CD4-positive, alpha-beta T cell treated with Interleukin-15 for 1 hour (primary cell): ENCODE data around the gene AAMP.

Source experiments
- DNase-seq: peaks from one replicate; pipeline ENCODE4 v3.0.0-alpha.2; 2020

The AAMP gene

DNA sequence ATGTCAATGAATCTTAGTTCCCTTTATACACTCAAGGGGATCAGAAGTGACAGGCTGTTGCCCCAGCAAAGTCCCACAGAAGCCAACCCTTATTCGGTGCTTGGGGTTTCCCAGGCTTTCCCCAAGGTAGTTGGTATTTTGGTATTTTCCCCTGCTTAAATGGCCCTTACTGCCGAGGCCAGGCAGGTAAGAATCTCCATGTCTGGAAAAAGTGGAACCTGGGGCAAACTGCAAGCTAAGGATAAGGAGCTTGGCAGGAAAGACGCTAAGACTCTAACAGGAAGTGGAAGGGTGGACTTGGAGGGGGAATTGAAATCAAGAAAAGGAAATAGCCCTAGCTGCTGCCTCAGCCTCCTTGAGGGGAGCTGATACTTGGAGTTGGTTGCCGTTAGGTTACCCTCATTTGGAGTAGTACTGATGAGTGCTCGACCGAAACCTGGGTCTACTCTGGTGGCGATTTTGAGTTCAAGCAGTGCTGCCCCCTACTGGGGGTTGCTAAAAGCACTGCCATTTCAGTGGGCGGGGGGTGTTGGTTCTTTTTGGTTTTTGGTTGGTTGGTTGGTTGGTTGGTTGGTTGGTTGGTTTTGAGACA is 12.5 kb downstream of the AAMP start:
- DNase-seq = peak; percentile 74

DNA sequence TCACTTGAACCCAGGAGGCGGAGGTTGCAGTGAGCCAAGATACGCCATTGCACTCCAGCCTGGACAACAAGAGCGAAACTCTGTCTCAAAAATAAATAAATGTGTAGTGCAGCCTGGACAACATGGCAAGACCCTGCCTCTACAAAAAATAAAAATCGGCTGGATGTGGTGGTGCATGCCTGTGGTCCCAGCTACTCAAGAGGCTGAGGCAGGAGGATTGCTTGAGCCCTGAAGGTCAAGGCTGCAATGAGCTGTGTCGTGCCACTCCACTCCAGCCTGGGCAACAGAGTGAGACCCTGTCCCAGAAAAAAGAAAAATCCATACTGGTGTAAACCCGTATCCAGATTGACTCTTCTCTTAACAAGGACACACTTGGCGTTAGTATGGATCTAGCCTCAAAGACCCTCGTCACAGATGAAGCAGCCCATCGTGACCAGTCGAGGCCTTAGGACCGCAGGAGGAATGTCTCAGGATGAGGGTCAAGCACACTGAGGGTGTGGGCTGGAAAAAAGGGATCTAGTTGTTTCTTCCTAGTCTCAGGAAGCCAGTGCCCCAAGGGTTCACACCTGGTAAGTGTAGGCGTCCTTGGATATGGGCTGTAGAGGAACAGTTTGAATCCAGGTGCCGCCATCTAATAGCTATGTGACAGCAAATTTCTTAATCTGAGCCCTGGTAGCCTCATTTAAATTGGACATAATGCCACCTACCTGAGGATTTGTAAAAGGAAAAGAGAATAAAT is 13.2 kb downstream of the AAMP start:
- DNase-seq = peak; percentile 9

DNA sequence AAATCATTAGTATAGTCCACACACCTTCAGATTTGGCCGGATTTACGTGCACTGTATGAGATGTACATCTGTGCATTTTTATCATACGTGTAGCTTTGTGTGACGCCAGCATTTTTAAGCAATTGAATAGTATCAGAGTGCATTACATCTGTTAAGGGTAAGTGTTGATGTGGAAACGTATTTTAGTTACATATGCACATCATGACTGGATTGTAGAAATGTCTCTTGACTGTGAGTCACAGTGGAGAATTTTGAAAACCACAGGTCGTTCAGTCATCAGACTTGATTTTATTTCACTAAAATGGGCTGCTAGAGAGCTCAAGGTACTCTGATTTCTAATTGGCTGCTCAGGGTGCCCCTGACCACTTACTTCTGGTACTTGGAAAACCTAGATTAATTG is 14.5 kb downstream of the AAMP start:
- no peak for DNase-seq

DNA sequence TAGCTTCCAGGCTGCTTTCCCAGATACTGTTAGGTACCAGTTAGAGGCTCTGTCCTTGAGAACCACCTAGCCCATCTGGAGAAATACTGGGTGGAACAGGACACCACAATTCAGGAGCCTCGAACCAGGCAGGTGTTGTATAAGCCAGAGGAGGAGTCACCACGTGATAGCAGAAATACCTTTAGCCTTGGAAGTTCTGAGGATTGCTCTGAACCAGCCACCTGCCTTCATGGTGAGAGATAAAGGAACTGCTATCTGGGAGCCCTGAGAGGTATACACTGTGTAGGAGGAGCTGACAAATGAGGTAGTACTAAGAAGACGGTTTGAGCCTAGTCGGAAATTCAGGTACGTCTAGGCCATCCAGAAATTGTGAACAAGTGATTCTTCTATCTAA is 16.7 kb downstream of the AAMP start:
- no peak for DNase-seq

DNA sequence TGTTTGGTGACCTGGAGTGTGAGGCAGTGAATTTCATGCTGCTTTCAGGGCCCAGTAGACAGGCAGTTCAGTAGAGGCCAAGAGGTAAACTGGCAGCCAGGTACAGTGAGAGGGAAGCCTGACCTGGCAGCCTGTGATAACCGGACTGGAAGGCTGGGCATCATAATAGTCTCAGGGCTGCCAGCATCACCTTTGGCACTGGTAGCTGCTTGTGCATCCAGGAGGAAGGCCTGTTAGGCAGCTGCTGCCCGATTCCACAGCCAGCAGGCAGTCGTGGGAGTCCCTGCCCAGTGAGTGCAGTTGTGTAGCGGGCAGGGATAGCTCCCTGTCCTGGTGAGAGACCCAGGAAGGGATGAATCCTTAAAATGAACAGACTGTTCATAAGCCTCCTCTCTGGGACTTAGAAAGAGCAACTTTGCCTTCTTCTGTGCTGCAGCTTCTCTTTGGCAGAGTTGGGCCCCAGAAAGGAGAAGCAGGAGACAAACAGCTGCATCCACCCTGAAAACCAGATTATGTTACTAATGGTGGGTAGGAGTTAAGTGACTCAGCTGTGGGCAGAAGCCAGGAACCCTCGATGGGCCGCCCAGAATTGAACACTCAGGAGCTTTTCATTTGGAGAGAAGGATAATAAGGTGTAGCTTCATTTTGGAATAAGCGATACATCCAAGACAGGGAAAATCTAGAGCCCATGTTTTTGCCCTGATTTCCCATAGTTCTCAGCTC is 17.3 kb downstream of the AAMP start:
- DNase-seq = peak; percentile 14

DNA sequence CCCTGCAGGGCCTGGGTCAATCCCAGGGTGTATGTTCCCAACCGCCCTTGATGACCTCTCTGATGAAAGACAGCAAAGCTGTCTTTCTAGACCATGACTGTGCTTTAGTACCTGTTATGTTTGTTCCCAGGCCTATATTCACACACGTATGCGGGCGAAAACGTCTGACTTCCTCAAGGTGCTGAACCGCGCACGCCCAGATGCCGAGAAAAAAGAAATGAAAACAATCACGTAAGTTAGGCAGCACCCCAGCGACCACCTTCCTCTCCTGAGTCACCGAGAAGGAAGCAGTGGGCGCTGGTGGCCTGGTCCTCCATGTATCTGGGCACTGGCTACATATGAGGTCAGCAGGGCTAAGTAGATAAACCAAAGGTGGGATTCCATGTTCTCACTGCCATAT is 20.2 kb downstream of the AAMP start:
- no peak for DNase-seq

DNA sequence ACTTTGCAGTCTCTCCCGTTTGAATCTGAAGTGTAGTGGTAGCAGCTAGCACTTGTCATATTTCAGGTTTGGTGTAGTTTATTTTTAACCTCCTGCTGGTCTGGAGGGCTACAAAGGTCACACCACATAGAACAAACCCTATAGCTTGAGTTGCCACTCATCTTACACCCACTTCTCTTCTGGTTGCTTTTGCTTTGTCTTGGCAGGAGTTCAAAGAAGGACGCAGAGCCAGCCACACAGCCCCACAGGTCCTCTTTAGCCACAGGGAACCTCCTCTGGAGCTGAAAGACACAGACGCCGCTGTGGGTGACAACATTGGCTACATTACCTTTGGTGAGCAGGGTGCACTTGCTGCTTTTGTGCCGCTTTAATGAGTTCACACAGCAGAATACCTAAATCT is 24.7 kb downstream of the AAMP start:
- no peak for DNase-seq

DNA sequence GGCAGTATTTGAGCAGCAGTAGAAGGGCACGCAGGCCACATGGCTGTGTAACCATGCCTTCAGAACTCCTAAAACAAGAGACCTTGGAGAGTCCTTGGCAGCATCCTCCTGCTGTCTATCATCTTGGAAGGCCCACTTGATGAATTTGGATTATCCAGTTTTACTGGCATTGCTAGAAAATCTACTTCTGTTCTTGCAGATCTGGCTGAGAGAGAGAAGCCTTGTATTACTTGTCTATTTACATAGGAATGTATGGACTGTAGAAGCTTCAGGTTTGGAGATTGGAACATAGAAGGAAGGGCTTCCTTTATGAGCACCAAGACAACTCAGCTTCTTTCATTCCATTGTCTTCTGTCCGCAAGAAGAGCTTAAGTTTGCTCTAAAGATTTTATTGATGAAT is 25.3 kb downstream of the AAMP start:
- no peak for DNase-seq

DNA sequence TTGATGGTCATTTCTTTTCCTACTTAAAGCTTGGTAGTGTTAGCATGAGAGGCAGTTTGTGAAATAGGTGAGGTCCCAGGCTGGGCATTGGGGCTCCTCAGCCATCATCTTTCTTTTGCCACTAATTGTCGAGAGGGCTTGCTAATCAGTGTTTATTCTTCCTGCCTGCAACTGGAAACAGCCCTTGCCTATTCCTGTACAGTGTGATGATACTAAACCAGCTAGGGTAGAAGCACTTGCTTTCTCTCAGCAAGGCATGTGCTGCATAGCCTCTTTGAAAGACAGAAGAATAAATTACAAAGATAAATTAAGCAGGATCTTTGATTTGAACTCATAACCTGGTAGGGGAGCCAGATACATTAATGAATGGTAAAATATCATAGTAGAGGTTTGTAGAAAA is 25.7 kb downstream of the AAMP start:
- DNase-seq = no peak

DNA sequence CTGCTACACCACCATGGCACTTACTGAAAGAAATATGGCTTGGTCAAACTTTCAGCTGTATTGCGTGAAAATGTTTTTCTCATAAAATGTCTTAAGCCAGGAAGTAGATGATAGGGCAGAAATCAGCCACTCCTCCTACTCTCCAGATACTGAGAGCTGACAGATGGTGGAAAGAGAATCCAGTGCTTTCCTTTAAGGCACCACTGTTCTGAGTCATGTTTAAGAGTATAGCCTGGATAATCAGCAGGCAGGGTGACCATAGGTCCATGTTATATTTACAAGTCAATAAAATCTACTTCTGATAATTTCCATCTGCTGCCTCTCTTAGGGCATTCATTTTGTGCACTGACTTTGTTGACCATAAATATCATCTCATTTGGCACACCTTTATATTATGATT is 31.1 kb downstream of the AAMP start:
- no peak for DNase-seq

DNA sequence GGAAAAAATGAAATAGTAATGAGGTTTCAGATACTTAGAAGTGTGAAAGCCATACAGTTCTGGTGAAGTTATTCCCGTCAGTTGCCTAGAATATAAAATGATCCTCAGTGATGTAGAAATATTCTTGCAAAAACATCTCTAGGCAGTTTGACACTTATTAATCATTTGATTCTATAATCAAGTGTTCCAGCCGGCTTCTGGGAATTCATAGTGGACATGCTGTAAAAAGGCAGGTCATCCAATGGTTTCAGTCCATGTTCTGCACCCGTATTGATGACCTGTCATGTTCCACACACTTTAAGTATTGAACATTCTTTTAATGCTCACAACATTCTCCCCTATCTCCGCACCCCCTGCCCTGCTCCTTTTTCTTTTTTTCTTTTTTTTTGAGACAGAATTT is 33.1 kb downstream of the AAMP start:
- DNase-seq = no peak

DNA sequence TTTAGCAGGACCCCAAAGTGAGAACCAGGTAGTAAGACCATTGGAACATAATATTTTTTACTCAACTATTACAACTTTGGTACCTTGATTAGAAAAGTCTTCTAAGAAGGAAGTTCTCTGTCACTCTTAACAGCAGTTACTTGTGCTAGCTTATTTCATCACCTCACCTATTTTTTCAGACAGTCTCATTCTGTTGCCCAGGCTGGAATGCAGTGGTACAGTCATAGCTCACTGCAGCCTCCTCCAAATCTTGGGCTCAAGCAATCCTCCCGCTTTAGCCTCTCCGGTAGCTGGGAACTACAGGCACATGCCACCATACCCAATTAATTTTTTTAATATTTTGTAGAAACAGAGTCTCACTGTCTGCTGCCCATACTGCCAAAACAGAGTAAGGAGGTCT is 34.9 kb downstream of the AAMP start:
- no peak for DNase-seq

DNA sequence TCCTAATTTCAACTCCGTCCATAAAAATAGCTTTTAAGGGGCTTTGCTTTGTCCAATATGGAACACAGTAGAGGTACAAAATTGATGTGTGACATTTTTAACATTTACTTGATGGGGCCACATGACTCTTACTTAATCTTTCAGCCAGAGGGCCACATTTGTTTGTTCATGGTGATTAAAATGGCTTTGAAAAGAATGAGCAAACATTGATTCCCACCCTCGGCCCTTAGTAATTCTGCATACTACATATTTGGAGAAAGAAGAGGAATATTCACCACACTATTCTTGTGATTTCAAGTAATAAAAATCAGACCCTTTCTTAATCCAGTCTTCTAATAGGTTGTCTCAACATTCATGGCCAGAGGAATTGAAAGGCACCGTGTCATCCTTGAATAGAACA is 35.4 kb downstream of the AAMP start:
- DNase-seq = no peak

DNA sequence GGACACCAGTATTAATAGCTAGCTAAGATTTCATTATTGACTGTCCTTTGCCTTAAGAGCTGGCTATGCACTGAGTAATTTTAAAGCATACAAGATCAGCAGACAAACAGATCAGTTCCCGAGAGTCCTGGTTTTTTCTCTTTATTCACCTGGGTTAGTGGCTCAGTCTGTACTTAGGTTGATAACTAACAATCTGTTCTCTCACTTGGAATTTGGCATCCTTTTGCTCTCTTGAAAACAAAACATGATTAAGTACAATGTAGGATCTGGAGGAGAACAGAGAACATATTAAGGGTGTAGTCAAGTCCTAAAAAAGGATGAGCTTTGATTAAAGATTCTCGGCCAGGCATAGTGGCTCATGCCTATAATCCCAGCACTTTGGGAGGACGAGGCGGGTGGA is 36.4 kb downstream of the AAMP start:
- DNase-seq = no peak

DNA sequence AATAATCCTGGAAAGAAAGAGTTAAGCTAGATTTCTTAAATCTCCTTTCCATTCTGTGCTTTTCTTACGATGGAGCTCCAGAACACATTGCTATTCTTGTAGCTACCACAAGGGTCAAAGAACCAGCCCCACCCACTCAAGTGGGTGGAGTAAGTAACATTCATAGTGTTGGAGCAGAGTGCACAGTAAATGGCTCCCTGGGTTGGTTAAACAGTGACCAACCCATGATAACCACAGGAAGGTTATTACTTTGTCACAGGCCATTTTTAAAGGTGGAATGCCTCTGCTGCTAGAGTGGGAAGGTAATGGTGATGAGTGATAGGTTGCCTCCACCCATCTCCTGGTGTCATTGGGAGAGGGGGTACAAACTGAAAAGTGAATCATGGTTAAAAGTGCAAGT is 39.1 kb downstream of the AAMP start:
- no peak for DNase-seq

DNA sequence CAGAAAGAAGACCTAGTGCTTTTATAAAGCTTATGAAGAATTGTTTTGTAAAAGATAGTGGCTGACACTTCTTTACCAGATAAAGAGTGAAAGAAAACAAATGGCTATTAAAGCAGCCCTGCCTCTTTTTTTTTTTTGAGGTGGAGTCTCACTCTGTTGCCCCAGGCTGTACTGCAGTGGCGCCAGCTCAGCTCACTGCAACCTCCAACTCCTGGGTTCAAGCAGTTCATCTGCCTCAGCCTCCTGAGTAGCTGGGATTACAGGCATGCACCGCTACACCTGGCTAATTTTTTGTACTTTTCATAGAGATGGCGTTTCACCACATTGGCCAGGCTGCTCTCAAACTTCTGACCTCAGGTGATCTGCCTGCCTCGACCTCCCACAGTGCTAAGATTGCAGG is 40.1 kb downstream of the AAMP start:
- DNase-seq = no peak

DNA sequence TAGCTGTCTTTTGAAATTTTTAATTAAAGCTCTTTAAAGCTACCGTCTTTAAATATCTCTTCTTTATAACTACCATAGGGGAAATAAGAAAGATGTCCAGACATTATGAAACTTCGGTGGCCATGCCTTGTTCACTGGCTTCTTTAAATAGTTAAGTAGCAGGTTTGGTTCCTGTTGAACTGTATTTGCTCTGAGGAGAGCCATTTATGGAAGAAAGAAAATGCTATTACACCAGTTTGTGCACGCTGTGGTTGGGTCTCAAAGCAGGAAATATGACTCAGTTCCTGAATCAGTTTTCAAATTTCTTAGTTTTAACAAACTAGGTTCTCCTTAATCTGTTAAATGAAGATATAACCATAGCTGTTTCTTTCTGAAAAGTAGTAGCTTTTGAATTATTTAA is 40.7 kb downstream of the AAMP start:
- DNase-seq = peak; percentile 49

DNA sequence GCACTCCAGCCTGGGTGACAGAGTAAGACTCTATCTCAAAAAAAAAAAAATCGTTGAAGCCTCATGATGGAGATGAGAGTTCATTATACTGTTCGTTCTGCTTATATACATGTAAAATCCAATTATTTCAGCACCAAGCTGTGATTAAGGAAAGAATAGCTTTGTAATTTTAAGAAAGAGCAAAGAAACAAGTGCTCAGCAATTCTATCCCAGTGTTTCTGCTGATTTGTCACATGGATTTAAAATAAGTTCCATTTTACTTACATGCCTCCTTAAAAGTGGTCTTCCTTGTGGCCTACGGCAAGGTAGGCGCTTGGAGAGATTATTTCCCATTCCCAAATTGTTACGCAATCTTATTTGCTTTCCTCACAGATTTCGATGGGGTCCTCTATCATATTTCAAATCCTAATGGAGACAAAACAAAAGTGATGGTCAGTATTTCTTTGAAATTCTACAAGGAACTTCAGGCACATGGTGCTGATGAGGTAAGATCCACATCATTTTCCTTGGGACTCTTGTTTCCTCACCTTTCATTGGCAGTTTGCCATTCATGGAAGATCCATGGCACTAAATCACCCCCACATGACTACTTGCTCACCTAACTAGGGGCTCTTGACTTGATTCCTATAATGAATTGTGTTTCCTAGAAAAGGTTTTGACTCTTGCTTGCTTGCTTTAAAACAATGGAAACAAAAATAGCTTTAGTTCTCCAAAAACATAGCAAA is 41.4 kb downstream of the AAMP start:
- DNase-seq = no peak

DNA sequence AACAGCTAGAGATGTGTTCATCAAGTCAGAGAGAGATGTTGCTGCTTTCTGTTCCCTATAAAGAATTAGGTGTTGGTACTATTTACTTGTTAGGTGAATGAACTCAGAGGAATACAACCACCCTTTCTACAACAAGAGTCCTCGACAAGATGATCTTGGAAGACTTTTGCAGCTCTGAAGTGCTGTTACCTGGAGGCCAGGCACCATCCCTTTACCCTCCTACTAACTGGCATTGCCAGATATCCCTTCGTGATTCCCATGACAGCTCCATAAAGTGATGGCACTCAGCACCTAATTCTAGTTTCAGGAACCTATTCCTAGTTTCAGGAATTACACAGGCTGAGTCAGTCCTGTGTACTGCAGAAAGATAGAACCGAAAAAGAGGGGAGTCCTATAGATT is 43.0 kb downstream of the AAMP start:
- no peak for DNase-seq

DNA sequence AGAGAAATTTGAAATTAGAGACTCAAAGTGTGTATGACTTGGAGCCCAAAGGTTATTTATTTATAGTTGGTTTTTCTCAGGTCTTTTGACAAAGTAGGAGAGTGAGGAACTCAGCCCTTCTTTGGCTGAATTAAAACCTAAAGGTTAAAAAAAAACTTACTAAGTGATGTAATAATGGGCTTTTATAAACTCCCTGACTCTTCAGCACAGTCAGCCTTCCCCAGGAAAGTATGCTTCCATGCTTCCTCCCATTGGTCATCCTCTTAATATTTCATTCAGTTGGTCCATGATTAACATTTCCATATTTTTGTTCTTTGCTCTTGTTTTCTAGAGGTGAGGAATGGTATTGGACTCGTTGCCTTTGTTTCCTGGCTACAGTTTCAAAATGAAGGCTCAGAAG is 45.8 kb downstream of the AAMP start:
- DNase-seq = no peak

DNA sequence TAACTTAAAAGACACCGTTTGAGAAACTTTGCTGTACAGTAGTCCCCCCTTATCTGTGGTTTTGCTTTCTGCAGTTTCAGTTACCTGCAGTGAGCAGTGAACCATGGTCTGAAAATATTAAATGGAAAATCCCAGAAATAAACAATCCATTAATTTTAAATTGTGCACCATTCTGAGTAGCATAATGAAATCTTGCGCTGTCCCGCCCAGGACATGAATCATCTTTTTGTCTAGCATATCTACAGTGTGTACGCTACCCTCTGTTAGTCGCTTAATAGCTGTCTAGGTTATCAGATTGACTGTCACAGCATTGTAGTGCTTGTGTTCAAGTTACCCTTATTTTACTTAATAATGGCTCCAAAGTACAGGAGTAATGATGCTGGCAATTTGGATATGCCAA is 46.9 kb downstream of the AAMP start:
- DNase-seq = no peak

DNA sequence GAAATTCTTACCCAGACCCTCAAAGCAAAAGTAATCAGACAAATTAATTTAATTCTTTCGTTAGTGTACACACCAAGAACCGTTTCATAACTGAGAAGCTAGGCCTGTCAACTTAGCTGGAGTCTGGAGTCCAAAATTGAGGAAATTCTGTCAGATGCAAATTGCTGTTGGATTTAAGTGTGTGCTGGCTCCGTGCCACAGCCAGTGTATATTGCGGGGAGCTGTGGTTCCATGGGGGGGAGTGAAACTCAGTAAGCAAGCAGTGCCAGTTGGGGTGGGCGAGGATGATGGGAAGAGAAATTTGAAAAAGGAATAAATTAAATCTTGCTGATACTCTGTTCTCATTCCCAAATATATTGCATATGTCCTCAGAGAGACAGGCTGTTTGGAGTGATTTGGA is 48.9 kb downstream of the AAMP start:
- no peak for DNase-seq

DNA sequence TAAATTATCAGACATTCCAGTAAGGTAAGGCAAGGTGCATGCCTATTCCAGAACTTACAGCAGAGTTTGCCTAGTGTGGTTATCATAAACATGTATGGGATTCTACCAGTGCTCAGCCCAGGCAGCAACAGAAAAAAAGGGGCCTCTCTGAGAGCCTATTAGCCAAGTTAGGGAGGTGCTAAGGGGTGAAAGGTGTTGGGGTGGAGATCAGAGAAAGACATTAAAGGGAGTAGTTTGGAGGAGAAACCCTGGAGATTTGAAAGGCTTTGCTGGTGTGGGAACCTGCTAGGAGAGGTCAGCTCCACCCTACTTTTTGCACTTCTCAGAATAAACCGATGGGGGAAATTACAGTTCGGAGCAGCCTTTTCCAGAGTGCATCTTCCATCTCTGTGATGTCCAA is 50.0 kb downstream of the AAMP start:
- DNase-seq = no peak
